K562 (cell line): Measurements from ENCODE around the gene PCOLCE2. TPM values are rescaled to one million over a fixed set of nuclear protein-coding genes. Genes with fewer than 3 reads are reported as not detected.

Experiments used
- ARID3B ChIP-seq: fragments of 250-450 bp; sonication (Bioruptor Pico); IDR thresholded peaks from 2 replicates; pipeline ENCODE4 v1.4.0; 2020; ENCODE audit warnings: borderline replicate concordance
- ATF4 ChIP-seq: fragments of 450-650 bp; formaldehyde crosslinking; IDR thresholded peaks from 2 replicates; pipeline ENCODE4 v1.4.0; 2022; ENCODE audit warnings: mild to moderate bottlenecking, moderate library complexity
- BCOR ChIP-seq: fragments of 450-650 bp; IDR thresholded peaks from 2 replicates; pipeline ENCODE4 v1.6.1; 2016
- CC2D1A ChIP-seq: fragments of 450-650 bp; IDR thresholded peaks from 2 replicates; pipeline ENCODE4 v1.6.1; 2017; ENCODE audit warnings: mild to moderate bottlenecking
- ELF1 ChIP-seq: fragments of 200-800 bp; sonication (Bioruptor generic); IDR thresholded peaks from 2 replicates; pipeline ENCODE4 v1.6.1; 2016; ENCODE audit warnings: missing genetic modification characterization, missing compliant biosample characterization
- FOXP4 ChIP-seq: sonication (generic); formaldehyde crosslinking; IDR thresholded peaks from 2 replicates; pipeline ENCODE4 v1.8.0; 2022; ENCODE audit warnings: mild to moderate bottlenecking, missing genetic modification reagents, borderline replicate concordance
- GMEB1 ChIP-seq: fragments of 250-450 bp; sonication (Bioruptor Pico); IDR thresholded peaks from 2 replicates; pipeline ENCODE4 v1.4.0; 2020; ENCODE audit warnings: mild to moderate bottlenecking
- KLF13 ChIP-seq: fragments of 450-650 bp; IDR thresholded peaks from 2 replicates; pipeline ENCODE4 v1.6.1; 2016; ENCODE audit warnings: missing genetic modification characterization, low read depth, mild to moderate bottlenecking, missing compliant biosample characterization, moderate library complexity, borderline replicate concordance
- POLR3A ChIP-seq: IDR thresholded peaks from 2 replicates; pipeline ENCODE4 v1.6.1; 2011; ENCODE audit warnings: borderline replicate concordance, mild to moderate bottlenecking, moderate library complexity; ENCODE audit not compliant: insufficient read length, insufficient read depth; ENCODE audit errors: extremely low read depth
- RUNX1 ChIP-seq: sonication (generic); IDR thresholded peaks from 2 replicates; pipeline ENCODE4 v1.6.1; 2016; ENCODE audit warnings: antibody characterized with exemption, low read depth
- TAF1 ChIP-seq: IDR thresholded peaks from 2 replicates; pipeline ENCODE4 v1.6.1; 2011; ENCODE audit warnings: mild to moderate bottlenecking, low read length, moderate library complexity; ENCODE audit not compliant: insufficient read depth, control insufficient read depth, severe bottlenecking; ENCODE audit errors: extremely low read depth
- TFAP4 ChIP-seq: sonication (generic); formaldehyde crosslinking; IDR thresholded peaks from 2 replicates; pipeline ENCODE4 v1.8.0; 2022; ENCODE audit warnings: missing genetic modification reagents, mild to moderate bottlenecking, moderate library complexity, borderline replicate concordance
- ZNF280A ChIP-seq: fragments of 450-650 bp; IDR thresholded peaks from 2 replicates; pipeline ENCODE4 v1.6.1; 2018; ENCODE audit warnings: mild to moderate bottlenecking, low read depth; ENCODE audit not compliant: partially characterized antibody
- ZNF280B ChIP-seq: fragments of 250-450 bp; sonication (Bioruptor Pico); IDR thresholded peaks from 2 replicates; pipeline ENCODE4 v1.5.1; 2021; ENCODE audit warnings: mild to moderate bottlenecking
- ZNF445 ChIP-seq: fragments of 250-450 bp; sonication (Bioruptor Pico); IDR thresholded peaks from 2 replicates; pipeline ENCODE4 v1.4.0; 2020; ENCODE audit warnings: low read depth, mild to moderate bottlenecking, moderate library complexity
- polyA plus RNA-seq, 8 experiments: library from polyadenylated mRNA; depleted of rRNA in 4 of 8; stranded (reverse) in 5 of 8; unstranded in 3 of 8; fragments of >200 nt; fragmentation: Nextera tagmentation in 2 of 8; fragmentation: Illumina TruSeq in 1 of 8; extraction: Ambion mirVana in 2 of 8; extraction: Trizol in 1 of 8; gene quantifications; 2 replicates each; pipeline versions ENCODE4 v1.2.1 to v1.2.3, GENCODE V29; 2011 to 2014; ENCODE audit warnings: inconsistent platforms in 1 of 8, missing spikeins in 1 of 8
- total RNA-seq, 7 experiments: library from RNA; depleted of rRNA in 6 of 7; stranded (reverse); fragments of >200 nt in 6 of 7; fragmentation: Illumina TruSeq in 2 of 7; extraction: Trizol in 2 of 7; gene quantifications; 2 replicates each; pipeline versions ENCODE4 v1.2.1 to v1.2.3, GENCODE V29; 2011 to 2021; ENCODE audit warnings: low replicate concordance in 1 of 7

PCOLCE2 gene
- total and polyA plus RNA-seq, 9 of the 15 experiments (the other 6 are each of a cell fraction or from before 2014, with no cell fraction given): 0.18 to 1.2 (median 0.65) TPM

- no peak for TF ChIP-seq ARID3B
- peak; percentile 12 for TF ChIP-seq TAF1
- TF ChIP-seq RUNX1: no peak
- no peak for TF ChIP-seq CC2D1A
- no peak for TF ChIP-seq POLR3A
- no peak for TF ChIP-seq ZNF445
- TF ChIP-seq FOXP4 (CRISPR knock-in tag): peak; percentile 39; the same call in 1 of the 2 replicates
- TF ChIP-seq ZNF280B (CRISPR knock-in tag): no peak
- no peak for TF ChIP-seq ELF1 (tag)
- TF ChIP-seq TFAP4: peak; percentile 28; the same call in 1 of the 2 replicates
- TF ChIP-seq BCOR: no peak
- no peak for TF ChIP-seq KLF13 (tag)
- no peak for TF ChIP-seq ZNF280A
- TF ChIP-seq GMEB1: no peak
- TF ChIP-seq ATF4 (CRISPR knock-in tag): no peak
Observed at GRCh38 chr3:142888481-142889211, at the start of gene PCOLCE2 (continued).
